GM15510 (cell line): Measurements from ENCODE around the gene GRAMD2A.

Experiments used
- POLR2A ChIP-seq: IDR thresholded peaks from 3 replicates; pipeline ENCODE4 v1.6.1; 2011; ENCODE audit warnings: borderline replicate concordance; ENCODE audit not compliant: insufficient read length; ENCODE audit errors: extremely low read depth

GRAMD2A gene

GRCh38 chr15:72116731-72117485 is 80.7 kb downstream of the GRAMD2A start:
- TF ChIP-seq POLR2A, result no peak

GRCh38 chr15:72113347-72114031 is 84.1 kb downstream of the GRAMD2A start:
- TF ChIP-seq POLR2A, result no peak

- TF ChIP-seq POLR2A, result no peak
Observed at GRCh38 chr15:72112805-72113204, 84.8 kb downstream of the GRAMD2A start.

- TF ChIP-seq POLR2A, result no peak
Observed at GRCh38 chr15:72112116-72112515, 85.5 kb downstream of the GRAMD2A start.

GRCh38 chr15:72110355-72110754 is 87.2 kb downstream of the GRAMD2A start:
- TF ChIP-seq POLR2A, result no peak
